Ovary (tissue), 9 donors: ENCODE data around the gene ADAMTS4. TPM values are rescaled to one million over a fixed set of nuclear protein-coding genes. Genes with fewer than 3 reads are reported as not detected.

Experiments used
- DNase-seq, 5 donors: peaks; one replicate each; pipeline ENCODE4 v3.0.0-alpha.2; 2019 to 2020
- H3K27ac ChIP-seq, 2 donors: fragments of 200-600 bp; one replicate each; pipeline versions ENCODE4 v1.5.1 to v1.8.0; 2019 to 2022
- H3K27me3 ChIP-seq: fragments of 200-600 bp; one replicate; pipeline ENCODE4 v1.8.0; 2022
- H3K36me3 ChIP-seq: fragments of 200-600 bp; sonication (generic); one replicate; pipeline ENCODE4 v1.5.1; 2019
- H3K4me1 ChIP-seq: one replicate; pipeline ENCODE4 v1.8.1; 2013; ENCODE audit warnings: mild to moderate bottlenecking, moderate library complexity; ENCODE audit not compliant: insufficient read depth
- H3K4me3 ChIP-seq: fragments of 200-600 bp; sonication (generic); one replicate; pipeline ENCODE4 v1.5.1; 2017
- H3K9me3 ChIP-seq, 2 donors: fragments of 200-600 bp in 1 of 2; sonication (generic) in 1 of 2; one replicate each; pipeline versions ENCODE4 v1.5.1 to v1.8.1; 2013 to 2019; ENCODE audit warnings: mild to moderate bottlenecking in 1 of 2, moderate library complexity in 1 of 2
- CTCF ChIP-seq, 3 donors: fragments of 450-650 bp in 2 of 3; fragments of 200-600 bp in 1 of 3; IDR thresholded peaks; one replicate each; pipeline versions ENCODE4 v1.5.1 to v1.8.0; 2016 to 2022; ENCODE audit warnings: antibody characterized with exemption in 3 of 3, mild to moderate bottlenecking in 1 of 3
- EP300 ChIP-seq: sonication (generic); formaldehyde crosslinking; IDR thresholded peaks from one replicate; pipeline ENCODE4 v1.6.1; 2017; ENCODE audit warnings: antibody characterized with exemption
- POLR2A ChIP-seq: fragments of 450-650 bp; IDR thresholded peaks from one replicate; pipeline ENCODE4 v1.6.1; 2017; ENCODE audit warnings: antibody characterized with exemption, mild to moderate bottlenecking, moderate library complexity
- WGBS, 3 donors: extraction: QIAGEN DNeasy Blood & Tissue Kit in 1 of 3; methylation state at CpG; one replicate each; pipeline versions ENCODE4 v1.1.5 to v1.1.7; 2013 to 2017; 5-methylcytosine and 5-hydroxymethylcytosine counted together
- intact Hi-C, 4 donors: fragments of 100-400 bp; cut with DNase I; formaldehyde crosslinking; loops; one replicate each; pipeline versions ENCODE4 v1.11.0 to v1.15.1; 2022 to 2023
- polyA plus RNA-seq, 2 donors: library from polyadenylated mRNA; stranded (reverse); fragments of 200-250 nt in 1 of 2; fragments of 350-450 nt in 1 of 2; fragmentation: Illumina TruSeq in 1 of 2; extraction: RNeasy Lipid Tissue Mini Kit (QIAGEN cat#74804) in 1 of 2; gene quantifications; one replicate each; pipeline ENCODE4 v1.2.3, GENCODE V29; 2013 to 2014
- total RNA-seq, 7 donors: library from RNA; depleted of rRNA in 2 of 7; stranded (reverse); fragments of >200 nt in 2 of 7; fragmentation: NEBNext Ultra II Directional in 3 of 7; extraction: Animal tissue kit (Norgen Biotek cat#: 25700) in 3 of 7; gene quantifications; one replicate each; pipeline versions ENCODE4 v1.1.0 to v1.2.4, GENCODE V29; 2016 to 2023
- donor health status: DM: no; HTN: no; CAD: no; lungs with moderate emphysema.
- donor health status: DM: no; HTN: no; CAD: no.
- donor health status: Bipolar disorder and iron deficiency.
- donor health status: DM: yes; HTN: yes; CAD: no.
- donor health status: DM: no; HTN: no; CAD: no.
- donor health status: DM: yes; HTN: yes; CAD: no.

The ADAMTS4 gene
- total and polyA plus RNA-seq, 9 donors = 0.90 to 437 (median 85.8) TPM

- intact Hi-C loops = no loop called here
- no peaks in the 10 kb centered on the region for H3K9me3 ChIP-seq
- DNase-seq = peak; percentile 72 to 87 (median 80)
- no peak overlapping the region for H3K4me3 ChIP-seq
- no peaks in the 10 kb centered on the region for H3K36me3 ChIP-seq
- TF ChIP-seq CTCF (IDR thresholded peaks at IDR 0.05) (peak; percentile 67 to 94 (median 85)), EP300 (no peak)
- peaks cover 8% of the 10 kb centered on the region for H3K4me1 ChIP-seq
- H3K27ac ChIP-seq = peak overlapping the region in 1 of 2 donors; percentile 14
- no peaks in the 10 kb centered on the region for H3K27me3 ChIP-seq
- 37 to 42% (median 38%) methylated on average over 11 of the region's 11 CpGs for WGBS, 3 donors
These were observed 11.0 kb upstream of the ADAMTS4 start for GRCh38 chr1:161209790-161210409.

GRCh38 chr1:161207173-161207572 lies 8.3 kb upstream of the ADAMTS4 start:
- TF ChIP-seq CTCF (IDR thresholded peaks at IDR 0.05) (no peak), EP300 (peak; percentile 99), POLR2A (peak; percentile 80)
- H3K4me3 ChIP-seq = no peak overlapping the region
- peak; percentile 69 to 90 (median 75) for DNase-seq

GRCh38 chr1:161206411-161207140 lies 7.7 kb upstream of the ADAMTS4 start:
- WGBS, 3 donors = 44 to 50% (median 50%) methylated on average over 12 of the region's 12 CpGs
- intact Hi-C loops = no loop called here
- H3K4me1 ChIP-seq = peaks cover 16% of the 10 kb centered on the region
- peak overlapping the region; percentile 77 to 90 for H3K27ac ChIP-seq
- DNase-seq = peak; percentile 60 to 80 (median 70)
- no peak overlapping the region for H3K4me3 ChIP-seq
- no peaks in the 10 kb centered on the region for H3K36me3 ChIP-seq
- no peaks in the 10 kb centered on the region for H3K27me3 ChIP-seq
- TF ChIP-seq EP300 (peak; percentile 3), POLR2A (no peak), CTCF (IDR thresholded peaks at IDR 0.05) (no peak)
- H3K9me3 ChIP-seq = no peaks in the 10 kb centered on the region

More at GRCh38 chr1:161207173-161207572, 8.3 kb upstream of the ADAMTS4 start:
- intact Hi-C loops = no loop called here
- Histone ChIP-seq H3K9me3 (no peaks in the 10 kb centered on the region), H3K27me3 (no peaks in the 10 kb centered on the region), H3K36me3 (no peaks in the 10 kb centered on the region), H3K4me1 (peaks cover 16% of the 10 kb centered on the region), H3K27ac (peak overlapping the region; percentile 74 to 90)
- 13 to 30% (median 18%) methylated on average over 8 of the region's 8 CpGs for WGBS, 3 donors

GRCh38 chr1:161201836-161202712 lies 3.2 kb upstream of the ADAMTS4 start, which contains the start of gene NDUFS2:
NDUFS2 (plus strand) TSS chr1:161202367; CDS start chr1:161202386, 19 bp downstream.
- Histone ChIP-seq H3K9me3 (no peaks in the 10 kb centered on the region), H3K27ac (peak within 1 kb of the TSS; percentile 96), H3K4me3 (peak within 1 kb of the TSS; percentile 79), H3K36me3 (no peaks in the 10 kb centered on the region), H3K4me1 (peaks cover 46% of the 10 kb centered on the region), H3K27me3 (no peaks in the 10 kb centered on the region)
- DNase-seq = peak; percentile 96 to 99 (median 98)
- intact Hi-C loops = no loop called here
- TF ChIP-seq POLR2A (peak; percentile 80), CTCF (IDR thresholded peaks at IDR 0.05) (peak in 1 of 3 donors; percentile 10), EP300 (no peak)
- 0 to 3% (median 1%) methylated on average over 51 to 53 of the region's 53 CpGs for WGBS, 3 donors
